COLO668 (cell line): ENCODE results near the gene LIM2.
A peak's percentile ranks its signal among the peaks of the same experiment; 100 is the strongest.
"Not testable (repeated sequence)": the region's sequence is repeated elsewhere in the genome, so short reads cannot be mapped to it uniquely, and the experiment has no call there.

ENCODE experiments used
- DNase-seq: peaks from one replicate; lab custom pipeline; 2025; ENCODE audit not compliant: unreplicated experiment; lab: John Stamatoyannopoulos, UW

The LIM2 gene

DNA sequence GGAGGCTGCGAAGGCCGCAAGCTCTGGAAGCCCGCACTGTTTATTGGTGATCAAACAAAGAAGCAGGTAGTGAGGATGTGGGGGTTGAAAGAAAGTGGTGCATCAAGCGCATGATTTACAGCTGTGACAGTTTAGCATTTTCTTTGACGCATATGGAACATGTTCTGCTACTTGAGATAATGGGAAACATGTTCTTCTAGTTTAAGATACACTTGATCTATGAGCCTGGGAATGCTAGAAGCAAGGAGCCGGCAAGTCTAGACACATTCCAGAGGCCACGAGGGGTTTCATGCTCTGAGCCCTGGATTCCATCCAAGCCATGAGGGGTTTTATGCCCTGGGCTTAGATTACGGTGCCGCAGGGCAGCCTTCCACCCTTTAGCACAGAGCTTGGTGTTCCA lies 9.7 kb upstream of the LIM2 start:
- DNase-seq, result not testable (repeated sequence)

DNA sequence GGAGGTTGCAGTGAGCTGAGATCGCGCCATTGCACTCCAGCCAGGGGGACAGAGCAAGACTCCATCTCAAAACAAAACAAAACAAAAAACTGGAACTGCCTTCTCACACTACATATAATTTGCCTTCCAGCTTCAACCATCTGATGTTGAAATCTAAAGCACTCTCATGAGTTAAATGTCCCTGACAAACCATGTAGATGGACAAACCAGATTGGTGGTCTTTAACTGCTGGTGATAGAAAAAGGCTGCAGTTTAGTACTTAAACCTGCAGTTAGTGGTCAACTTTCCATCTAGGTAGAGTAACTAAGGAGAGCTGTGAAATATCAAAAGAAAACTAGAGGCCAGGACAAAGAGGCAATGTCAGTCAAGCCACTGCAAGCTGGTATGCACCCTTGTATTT lies 8.4 kb upstream of the LIM2 start:
- no peak for DNase-seq

DNA sequence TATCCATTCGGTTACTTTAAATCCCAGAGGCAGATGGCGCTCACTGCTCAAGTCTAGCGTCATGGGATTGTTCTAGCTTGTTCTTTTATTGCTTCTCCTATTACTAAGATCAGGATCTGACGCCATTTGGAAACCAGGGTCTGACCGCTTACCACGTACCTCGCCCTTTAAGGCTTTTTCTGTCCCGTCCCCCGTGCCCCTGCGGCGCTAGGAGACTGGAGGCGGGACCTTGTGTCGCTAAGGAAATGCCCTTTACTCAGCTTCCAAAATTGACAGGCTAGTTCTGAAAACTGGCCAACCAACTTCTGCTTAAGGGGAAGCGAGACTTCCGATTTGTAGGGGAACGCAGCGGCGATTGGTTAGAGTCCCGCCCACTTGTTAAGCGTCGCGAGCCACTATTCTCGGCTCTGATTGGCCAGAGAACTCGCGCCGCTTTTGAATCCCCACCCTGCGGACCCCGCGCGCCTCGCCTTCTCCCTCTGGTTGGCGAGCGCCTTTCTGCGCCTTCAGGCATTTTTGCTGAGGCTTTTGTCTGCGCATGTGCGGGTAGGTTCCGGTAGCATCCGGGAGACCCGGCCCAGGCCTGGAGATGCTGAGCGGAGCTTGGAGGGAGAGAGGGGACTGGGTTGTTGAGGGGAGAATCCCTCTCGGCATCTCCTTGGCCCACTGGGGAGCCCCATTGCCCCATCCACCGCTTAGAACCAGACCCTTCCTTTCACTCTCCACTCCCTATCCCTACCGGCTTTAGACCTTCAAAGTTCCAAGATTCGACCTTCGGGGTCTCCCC lies 6.5 kb upstream of the LIM2 start:
- peak; percentile 67 for DNase-seq

DNA sequence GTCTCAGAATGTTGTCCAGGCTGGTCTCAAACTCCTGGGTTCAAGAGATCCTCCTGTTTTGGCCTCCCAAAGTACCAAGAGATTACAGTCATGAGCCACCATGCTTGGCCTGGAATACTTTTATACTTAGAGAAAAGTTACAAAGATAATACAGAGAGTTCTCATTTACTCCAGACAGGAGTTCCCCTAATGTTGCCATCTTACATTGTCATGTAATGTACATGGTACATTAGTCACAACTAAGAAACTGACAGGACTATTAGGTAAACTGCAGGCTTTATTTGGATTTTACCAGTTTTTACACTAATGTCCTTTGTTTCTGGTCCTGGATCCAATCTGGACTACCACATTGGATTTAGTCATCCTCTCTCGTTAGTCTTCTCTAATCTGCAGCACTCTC lies 4.9 kb upstream of the LIM2 start:
- DNase-seq, result no peak

DNA sequence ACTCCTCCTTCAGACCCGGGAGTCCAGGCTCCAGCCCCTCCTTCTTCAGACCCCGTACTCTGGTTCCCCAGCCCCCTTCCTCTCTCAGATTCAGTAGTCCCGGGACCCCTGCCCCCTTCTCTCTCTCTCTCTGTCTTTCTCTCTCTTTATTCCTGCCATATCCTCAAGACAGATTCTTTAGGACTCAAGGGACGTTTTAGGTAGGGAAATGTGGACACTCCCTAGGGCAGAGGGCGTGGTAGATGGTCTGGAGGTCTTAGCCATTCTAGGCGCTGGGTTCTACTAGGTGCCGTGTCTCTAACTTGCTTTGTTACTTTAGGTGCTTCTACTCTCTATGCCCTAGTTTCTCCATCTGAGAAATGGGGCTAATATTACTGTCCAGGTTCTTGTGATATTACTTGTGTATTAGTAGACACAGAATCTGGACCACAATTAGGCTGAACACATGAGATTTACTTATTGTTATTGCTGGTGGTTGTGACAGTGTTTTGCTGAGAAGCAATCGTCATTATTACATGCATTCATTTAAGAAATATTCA lies 3.4 kb upstream of the LIM2 start:
- no peak for DNase-seq

DNA sequence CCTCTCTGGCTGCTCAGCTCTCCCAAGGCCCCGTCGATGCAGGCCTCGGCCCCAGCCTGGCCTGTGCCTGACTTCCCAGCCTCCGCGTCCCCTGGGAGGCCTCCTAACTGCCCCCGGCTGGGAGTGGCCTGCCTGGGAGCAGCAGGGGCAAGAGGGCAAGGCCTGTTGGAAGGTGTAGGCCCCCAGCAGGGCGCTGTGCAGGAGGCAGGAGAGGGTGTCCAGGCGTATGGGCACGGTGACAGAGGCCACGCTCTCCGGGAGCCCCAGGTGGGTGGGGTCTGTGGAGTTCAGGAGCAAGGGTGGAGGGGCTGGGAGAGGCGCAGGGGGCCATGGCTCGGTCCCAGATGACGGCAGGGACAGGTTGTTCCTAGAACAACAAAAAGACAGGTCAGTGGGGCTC lies 1.4 kb upstream of the LIM2 start:
- no peak for DNase-seq

DNA sequence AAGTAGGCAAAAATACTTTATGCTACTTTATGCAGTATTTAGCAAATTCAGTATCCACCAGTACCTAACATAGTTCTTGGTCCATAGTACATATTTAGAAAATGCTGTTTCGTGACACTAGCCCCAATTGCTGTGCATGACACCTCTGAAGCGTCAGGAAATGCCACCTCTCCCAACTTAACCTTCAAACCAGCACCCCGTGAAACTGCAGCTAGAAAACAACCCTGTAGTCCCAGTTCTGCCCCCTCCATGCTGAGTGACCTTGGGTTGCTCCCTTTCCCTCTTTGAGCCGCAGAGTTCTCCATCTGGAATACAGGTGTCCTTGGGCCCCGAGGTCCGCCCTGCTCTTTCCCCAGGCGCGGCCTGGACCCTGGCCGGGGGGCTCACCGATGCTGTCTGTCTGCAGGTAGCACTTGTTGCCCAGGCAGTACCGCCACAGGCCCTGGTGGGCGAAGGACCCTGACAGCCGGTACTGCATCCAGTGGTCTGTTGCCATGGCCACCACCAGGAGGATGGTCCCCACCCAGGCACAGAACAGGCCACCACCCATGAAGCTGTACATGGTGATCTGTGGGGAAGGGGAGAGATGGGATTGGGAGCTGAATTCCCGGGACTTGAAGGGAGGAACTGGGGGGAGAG lies 773 bp downstream of the LIM2 start:
- DNase-seq, result no peak

DNA sequence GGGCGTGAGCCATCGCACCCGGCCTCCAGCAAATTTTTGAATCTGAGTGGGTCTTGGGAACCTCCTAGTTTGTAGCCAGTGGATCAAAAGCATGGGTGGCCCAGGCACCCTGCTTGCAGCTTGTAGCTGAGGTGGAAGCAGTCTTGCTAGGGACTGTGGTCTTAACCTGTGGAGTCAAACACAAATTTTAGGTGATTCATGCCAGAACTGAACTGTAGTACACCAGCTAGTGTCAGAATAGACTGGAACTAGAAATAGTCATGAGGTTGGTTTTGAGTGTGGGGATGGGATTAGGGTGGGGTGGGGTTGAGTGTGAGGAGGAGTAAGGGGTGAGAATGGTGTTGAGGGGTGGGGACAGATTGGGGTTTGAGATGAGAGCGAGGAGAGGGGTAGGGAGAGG lies 5.8 kb downstream of the LIM2 start:
- DNase-seq, result no peak

DNA sequence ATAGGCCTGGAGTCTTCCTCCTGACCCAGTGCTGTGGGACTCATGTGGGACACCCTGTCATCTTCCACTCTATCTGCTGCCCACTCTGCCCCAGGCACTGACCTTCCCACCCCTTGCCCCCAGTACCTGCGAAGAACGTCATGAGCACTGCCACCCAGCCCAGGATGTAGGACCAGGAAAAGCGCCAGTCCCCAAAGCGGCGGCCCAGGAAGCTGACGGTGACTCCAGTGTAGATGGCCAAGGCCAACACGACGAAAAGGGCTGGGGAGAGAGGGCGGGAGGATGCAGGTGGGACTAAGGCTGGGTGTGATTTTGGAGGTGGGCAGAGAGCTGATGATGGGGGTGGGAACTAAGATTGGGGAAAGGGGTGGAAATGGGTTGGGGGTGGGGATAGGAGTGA lies 7.4 kb downstream of the LIM2 start:
- no peak for DNase-seq

DNA sequence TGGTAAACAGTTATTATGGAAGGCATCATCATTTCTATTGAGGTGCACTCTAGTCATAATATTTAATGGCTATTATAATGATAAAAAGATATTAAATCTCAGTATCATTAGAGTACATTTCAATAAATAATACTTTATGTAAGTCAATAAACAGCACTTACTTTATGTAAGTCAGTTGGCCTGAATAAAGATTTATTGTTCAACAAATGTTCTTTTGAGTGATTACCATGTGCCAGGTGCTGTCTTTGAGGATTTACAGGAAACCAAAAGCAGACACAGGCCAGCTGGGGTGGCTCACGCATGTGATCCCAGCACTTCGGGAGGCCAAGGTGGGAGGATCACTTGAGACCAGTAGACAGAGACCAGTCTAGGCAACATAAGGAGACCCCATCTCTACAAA lies 10.4 kb downstream of the LIM2 start:
- DNase-seq, result no peak

DNA sequence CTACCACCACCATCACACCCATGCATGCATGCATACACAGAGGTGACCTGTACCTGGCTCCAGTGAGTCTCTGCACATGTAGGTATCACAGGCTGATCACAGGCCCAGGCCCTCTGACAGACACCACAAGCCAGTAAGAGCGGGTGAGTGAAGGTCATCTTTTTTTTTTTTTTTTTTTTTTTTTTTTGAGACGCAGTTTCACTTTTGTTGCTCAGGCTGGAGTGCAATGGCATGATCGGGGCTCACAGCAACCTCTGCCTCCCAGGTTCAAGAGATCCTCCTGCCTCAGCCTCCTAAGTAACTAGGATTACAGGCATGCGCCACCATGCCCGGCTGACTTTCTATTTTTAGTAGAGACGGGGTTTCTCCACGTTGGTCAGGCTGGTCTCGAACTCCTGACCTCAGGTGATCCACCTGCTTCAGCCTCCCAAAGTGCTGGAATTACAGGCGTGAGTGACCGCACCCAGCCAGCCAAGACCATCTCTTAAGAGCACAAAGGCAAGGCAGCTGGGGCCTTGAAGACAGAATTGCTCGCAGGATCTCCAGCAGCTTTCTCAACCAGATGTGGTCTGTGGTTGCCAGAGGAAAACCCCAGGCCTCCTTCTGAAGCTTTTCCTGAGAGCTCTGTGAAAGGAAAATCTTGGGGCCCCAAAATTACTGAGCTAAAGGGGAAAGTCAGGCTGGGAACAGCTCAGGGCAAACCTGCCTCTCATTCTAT lies 12.1 kb downstream of the LIM2 start:
- DNase-seq, result no peak

DNA sequence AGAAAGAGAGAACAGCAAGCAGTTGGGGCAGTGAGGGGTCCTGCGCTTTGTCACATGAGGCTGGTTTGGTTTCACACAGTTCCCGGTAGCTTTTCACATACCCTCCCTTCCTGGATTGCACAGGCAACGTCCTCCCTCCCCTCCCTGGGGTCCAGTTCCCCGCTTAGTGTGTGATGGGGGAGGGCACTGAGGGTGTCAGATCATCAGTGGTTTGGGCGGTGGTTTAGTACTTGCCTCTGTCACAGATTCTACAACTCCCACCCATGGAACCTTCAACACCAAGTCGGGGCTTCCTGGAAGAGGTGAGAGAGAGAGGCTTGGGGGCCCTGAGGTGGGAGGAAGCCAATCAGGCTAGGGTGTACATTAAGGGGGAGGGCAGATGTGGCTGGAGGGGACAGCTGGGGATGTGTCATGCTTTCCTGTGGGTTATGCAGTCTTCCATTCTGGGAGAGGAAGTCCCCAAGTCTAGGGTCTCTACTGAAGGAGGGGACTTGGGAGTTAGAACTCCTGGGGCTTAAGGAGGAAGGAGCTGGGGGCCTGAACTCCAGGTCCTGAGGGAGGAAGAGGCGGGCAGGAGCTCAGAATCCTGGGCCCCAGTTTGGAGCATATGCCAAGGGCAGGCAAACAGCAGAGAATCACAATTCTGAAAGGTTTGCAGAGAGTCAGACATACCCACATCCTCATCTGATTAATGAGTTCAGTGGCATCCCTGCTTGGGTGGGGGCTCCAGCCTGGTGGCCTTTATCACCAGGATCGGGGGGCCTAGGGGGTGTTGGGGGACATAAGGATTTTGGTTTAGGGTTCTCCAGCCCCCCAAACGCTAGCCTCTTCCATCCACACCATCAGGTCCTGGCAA lies 14.9 kb downstream of the LIM2 start, which contains the start of gene NKG7:
Gene NKG7, minus strand, starts transcription at position 6 of the 856 bp plus-strand sequence. CDS start 119 bp downstream, outside the sequence.
- DNase-seq, result no peak

DNA sequence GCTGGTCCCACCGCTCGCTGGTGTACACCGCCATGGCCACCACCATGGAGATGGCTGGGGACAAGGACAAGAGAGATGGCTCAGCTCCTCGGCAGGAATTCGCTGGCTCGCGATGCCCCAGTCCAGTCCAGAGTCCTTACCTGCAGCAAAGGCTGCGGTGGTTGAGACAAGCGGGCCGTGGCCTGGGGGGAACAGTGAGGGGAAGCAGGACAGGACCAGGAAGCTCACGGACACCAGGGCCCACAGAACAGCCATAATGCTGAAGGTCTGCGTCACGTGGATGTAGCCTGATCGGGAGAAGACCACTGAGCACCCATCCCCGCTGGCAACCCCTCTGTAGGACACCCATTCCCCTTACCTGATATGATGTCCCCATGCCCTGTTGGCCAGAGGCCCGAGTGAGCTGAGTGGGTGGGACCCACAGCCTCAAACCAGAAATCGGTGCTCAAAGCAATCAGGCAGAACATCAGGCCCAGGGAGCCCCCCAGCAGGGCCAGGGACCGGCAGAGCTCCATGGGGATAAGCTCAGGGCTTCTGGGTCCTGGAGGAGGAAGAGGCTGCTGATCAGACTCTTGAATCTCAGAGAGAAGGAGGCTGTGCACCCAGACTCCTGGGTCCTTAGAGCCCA lies 15.6 kb downstream of the LIM2 start:
- DNase-seq, result no peak

DNA sequence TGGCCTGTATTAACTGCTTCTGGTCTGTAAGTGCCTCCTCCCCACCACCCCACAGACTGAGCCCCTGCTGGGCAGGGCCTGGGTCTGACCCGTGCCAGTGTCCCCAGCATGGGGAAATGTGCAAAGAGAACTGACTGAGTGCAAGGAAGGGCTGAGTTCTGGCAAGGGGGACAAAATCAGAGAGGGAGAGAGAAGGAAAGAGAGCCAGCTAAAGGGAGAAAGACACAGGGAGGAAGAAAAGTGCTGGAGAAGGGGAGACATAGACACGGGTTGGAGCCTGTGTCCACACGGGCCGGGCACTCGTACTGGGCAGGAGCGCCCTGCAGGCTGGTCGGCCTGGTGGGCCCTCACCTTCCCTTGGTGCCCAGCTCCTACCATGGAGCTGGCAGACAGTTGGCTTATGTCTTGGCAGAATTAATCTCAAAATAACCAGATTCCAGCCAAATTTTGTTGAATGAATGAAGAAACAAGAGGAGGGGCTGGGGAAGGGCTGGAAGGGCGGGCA lies 16.5 kb downstream of the LIM2 start:
- DNase-seq, result no peak

DNA sequence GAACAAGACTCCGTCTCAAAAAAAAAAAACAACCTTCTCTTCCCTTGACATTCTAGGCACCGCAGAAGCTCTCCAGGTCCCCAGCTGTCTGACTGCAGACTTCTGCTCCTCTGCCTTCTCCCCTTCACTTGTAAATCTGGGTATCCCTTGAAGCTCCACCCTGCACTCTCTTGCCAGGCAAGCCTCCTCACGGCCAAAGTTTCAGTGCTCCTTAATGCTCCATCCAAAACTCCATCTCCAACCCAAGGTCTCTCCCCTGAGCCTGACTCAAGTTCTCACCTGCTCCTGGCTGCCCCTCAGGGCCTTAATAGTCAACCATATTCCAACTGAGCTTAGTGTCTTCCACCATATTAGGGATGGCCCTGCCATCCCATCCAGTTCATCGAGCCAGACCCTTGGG lies 17.5 kb downstream of the LIM2 start:
- no peak for DNase-seq

DNA sequence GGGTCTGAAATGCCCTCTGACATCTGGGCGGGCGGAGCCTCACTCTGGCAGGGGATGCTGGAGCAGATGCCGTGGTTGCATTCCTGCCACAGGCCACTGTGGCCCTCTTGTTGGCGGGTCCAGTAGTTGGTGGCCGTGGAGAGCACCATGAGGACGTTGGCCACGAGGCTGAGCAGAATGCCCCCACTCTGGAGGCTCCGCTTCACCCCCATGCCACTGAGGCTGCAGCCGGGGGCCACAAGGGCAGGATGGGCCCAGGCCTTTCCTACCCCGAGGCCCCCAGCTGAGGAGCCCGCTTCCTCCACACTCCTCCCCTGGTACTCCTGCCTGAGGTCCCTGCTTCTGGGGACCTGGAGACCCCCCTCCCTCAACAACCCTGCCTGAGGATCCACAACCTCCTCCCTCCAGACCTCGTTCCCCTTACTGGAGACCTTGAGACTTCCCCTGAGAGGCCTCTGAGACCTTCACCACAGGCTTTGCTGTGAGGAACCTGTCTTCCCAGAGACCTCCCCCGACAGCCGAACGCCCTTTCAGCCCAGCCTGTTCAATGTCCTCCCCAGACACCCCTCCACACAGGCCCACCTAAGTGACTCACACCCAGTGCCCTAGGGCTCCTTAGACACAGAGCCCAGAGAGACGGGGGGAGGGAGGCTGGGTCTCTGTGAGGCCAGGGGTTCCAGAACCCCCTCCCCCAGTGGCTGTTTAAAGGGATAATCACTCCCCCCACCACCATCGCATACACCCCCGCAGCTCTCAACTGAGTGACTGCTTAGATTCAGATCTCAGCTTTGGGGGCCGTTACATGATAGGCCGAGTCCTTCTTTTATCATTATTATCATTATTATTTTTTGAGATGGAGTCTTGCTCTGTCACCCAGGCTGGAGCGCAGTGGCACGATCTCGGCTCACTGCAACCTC lies 19.1 kb downstream of the LIM2 start, which contains the start of gene CLDND2:
Gene CLDND2, minus strand, starts transcription at position 638 of the 917 bp plus-strand sequence. Its CDS starts 426 bp downstream, at position 212.
- no peak for DNase-seq

DNA sequence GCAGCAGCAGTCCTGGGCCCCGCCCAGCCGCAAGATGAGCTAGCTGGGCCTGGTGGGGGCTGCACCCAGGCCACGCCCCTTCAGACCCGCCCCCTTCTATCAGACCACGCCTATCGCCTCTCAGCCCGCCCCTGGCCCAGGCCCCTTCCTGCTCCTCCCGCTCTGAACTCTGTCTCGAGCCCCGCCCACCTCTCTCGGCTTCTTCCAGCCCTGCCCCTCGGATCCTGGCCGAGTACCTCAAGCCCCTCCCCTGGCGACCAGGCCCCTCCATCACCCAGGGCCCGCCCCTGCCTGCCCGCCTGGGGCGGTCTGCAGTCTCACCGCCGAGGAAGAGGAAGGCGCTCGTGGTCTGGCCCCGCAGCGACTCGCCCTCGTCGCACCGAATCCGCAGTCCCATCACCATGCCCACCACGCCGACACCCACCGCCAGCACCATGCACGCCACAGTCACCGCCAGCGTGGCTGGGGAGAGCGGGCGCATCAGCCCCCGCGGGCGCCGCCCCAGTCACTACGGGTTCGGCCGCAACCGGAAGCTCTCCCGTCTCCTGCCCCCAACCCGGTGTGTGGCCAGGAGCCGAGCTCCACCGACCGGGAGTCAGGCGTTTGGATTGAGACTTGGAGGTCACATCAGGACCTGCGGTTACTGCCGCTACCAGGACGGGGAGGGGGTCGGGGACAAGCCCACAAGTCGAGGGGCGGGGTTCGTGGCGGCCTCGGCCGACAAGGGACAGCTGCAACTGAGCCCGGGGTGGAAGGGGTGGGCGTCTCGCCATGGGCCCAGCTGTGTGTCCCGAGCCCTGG lies 20.0 kb downstream of the LIM2 start:
- DNase-seq, result peak; percentile 92

DNA sequence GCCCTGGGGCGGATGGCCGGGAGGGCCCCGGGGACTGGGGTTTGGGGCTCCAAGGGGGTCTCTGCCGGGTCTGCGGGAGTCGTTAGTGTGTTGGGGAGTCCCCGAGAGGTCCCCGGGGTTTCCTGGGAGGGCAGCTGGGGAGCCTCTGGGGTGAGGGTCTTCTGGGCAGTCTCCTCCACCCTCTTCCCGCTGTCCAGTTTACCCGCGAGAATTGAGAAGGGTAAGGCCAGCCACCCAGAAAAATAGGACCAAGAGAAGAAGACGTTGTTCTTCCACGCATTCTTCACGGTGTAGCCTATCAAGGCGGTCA lies 20.6 kb downstream of the LIM2 start:
- no peak for DNase-seq
